T-helper 2 cell treated with Interferon-gamma antibody and Interleukin-4, amounts not matched to agents 100 ng/mL and 5 ng/mL, for 36 hours (primary cell): ENCODE results near the gene GPR153. TPM values are rescaled to one million over a fixed set of nuclear protein-coding genes. Genes with fewer than 3 reads are reported as not detected.

Experiments used
- intact Hi-C: fragments of 100-400 bp; cut with micrococcal nuclease; formaldehyde crosslinking; loops from one replicate; pipeline ENCODE4 v1.15.1; 2023
- total RNA-seq: library from RNA; stranded (reverse); gene quantifications from 2 replicates; pipeline ENCODE4 v1.2.3, GENCODE V29; 2022

Gene GPR153
- total RNA-seq, 1 donor from 2014 or later = 0.50 TPM

DNA sequence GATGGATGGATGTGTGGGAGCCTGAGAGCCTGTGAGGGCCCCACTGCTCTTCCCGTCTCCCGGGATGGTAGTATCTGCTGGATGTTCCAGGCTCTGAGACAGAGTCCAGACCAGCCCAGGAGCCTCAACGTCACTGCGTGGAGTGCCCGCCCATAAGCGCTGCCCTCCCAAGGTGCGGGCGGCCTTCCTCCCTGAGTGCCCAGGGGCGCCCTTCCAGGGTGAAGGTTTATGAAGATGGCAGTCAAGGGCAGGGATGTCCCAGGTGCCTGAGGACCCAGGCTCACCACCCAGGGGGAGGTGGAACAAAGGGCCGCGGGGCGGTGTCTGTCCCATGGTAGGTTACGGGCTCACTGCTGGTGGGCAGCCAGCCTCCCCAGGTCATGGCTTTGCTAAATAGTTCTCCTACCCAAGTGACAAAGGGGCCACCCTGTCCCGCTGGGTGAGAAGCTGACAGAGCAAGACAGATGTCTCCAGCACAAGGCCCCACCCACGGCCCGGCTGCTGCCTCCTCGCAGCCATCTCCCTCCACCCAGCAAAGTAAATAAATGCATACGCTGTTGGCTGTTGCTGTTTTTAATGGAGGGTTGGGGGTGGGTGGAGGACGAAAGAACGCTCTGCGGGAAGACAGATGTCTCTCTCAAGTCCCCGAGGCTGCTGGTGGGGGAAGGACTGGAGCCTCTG, 9.0 kb upstream of the GPR153 start:
- intact Hi-C loops = no loop called here

DNA sequence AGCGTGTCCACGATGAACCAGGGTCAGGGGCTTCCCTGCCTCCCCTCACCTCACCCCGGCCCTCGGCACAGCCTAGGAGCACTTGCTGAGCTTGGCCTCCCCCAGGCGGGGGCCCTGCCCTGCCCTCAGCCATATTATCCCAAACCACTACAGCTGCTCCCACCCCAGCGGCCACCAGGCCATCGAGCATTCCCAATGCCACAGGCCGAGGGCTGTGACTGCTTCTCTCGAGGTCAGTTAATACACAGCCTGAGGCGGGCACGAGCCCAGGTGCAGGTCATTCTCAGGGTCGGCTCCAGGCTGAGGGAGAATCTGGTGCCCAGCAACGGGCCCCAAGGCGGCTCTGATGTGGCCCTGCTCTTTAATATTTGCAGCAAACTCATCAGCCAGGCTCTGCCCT, 8.4 kb upstream of the GPR153 start:
- intact Hi-C loops = no loop called here

DNA sequence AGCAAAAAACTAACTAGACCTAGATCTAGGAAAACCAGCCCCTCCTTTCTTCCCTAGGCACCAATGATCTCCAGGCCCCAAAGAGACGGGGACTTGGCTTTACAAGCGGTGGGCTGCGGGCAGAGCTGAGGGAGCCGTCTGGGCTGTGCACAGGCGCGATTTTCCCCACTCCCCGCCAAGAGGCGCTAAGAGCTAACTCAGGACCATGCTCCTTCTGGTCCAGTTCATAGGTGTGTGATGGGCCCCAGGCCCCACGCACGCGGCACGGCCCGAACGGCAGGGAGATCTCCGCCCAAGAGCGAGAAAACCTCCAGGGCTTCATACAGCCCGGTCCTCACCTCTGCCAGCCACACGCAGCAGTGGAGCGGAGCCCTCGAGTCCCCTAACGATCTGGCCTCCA, 7.5 kb upstream of the GPR153 start:
- intact Hi-C loops = no loop called here

DNA sequence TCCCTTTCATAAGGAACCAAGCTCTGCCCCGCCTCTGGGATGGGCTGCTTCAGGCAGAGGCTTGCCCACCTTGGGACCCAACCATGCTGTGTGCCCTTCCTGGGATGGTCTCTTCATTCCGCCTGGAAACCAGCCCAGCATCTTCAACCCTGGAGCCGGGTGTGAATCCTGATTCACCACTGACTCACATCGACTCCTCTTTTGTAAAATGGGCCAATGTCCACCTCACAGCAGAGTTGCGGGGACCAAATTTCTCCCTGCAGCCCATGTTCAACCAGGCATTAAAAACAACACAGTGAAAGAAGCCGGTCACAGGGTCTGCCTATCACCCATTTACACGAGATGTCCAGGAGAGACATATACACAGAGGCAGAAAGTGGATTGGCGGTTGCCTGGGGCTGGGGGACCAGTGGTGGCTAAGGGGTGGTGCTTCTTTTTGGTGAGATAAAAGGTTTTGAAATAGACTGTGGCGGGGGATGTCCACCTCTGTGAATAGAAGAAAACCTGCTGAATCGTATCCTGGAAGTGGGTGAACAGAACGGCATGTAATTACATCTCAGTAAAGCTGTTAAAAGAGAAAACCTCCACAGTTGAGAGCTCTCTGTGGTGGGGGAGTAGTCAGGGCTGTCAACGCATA, 6.9 kb upstream of the GPR153 start:
- intact Hi-C loops = no loop called here

DNA sequence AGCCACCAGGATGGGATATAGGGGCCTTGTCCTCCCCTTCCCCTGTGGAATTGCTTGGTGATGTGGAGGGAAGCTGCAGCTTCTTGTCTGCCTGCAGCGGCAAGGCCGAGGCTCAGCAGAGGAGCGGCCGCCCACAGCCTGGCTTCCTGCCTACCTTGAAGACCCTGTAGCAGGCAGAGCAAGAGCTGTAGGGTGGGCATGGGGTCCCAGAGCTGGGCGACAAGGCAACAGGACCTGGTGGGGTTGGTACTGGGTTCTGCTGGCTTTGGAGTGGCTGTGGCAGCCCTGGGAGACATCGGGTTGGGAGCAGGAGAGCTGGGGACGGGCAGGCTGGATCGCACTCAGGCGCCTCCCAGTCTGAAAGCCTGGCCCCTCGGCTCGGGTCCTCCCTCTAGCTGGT, 5.7 kb upstream of the GPR153 start:
- intact Hi-C loops = no loop called here

DNA sequence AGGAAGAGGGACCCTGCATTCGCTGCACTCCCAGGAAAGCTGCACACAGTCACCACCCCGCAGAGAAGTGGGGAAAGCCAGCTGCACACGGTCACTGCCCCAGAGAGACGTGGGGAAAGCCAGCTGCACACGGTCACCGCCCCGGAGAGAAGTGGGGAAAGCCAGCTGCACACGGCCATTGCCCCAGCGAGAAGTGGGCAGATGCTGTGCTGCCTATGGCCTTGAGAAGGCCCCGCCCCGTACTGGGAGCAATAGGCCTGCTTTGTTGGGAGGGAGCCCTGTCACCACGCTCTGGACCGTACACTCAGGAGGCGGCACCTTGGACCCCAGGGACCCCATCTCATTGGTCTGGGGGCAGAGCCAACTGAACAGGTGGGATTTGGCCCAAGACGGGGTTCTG, 4.3 kb upstream of the GPR153 start:
- intact Hi-C loops = no loop called here

DNA sequence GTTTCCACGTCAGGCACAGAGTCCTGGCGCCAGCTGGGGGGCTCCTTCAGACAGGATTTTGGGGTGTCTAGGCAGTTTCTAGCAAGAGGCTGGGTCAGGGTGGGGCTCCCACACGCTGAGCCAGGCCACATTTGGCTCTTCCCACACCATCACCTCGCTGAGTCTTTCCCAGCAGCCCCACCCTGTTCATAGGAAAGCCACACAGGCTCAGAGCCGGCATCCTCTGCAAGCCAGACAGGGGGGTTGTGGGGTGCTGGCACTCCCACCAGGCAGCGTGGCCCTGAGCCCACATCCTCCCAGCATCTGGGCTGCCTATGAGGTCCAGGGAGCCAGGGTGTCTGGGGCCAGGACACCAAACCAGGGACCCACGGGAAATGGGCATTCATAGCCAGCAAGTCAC, 2.8 kb upstream of the GPR153 start:
- intact Hi-C loops = no loop called here

DNA sequence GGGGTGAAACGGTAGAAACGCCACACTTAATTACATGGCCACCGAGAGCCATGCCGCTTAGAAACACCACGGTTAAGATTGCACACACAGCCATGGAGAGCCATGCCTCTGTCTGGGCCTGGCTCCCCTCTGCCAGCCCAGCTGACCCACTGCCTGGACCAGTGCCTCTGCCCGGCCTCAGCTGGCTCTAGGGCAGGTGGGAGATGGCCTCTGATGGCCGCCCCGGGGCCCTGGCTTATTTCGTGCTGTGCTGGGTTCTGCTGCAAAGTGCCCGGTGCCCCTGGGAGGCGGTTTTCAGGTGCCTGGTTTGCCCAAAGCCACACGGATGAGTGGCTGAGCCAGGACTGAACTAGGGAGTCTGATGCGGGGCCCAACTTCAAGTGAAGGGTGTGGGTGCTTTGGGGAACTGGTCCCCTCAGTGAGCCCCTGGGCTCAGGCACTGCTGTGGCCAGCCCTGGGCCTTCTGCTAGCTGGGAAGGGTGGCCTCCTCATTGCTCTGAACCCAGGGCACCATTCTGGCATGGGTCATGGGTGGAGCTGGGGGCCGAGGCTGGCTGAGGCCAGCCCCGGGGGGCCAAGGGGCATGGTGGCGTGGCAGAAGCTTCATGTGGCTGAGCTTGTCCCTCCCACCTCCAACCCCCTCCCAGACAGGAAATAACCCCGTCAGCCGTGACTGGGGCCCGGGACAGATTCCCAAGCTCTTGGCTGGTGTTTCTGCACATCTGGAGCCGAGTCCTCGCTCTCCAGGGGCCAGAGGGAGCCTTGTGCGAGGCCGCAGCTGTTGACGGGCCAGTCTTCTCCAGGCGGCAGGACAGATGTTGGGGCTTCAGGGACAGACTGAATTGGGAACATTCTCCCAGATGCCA, 1.9 kb upstream of the GPR153 start:
- intact Hi-C loops = no loop called here

DNA sequence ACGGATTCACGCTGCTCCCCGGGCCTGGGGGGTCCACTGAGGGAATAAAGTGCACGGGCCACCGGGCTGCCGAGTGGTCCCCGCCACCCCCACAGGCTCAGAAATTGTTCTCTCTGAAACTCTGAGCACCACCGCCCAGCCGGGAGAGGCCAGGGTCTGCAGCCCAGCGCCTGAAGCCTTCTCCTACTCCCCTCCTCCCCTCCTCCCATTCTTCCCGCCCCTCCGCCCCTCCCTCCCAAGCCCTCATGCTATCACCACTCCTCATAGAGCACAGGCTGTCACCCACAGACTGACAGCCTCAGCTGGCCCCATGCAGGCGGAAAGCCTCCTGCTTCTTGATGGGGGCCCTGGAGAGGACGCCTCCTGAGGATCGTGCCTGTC, 707 bp upstream of the GPR153 start:
- intact Hi-C loops = loop anchor here (2.0 kb wide), 1 partner anchor 17 kb away; the partner anchor contains the start of gene HES3

DNA sequence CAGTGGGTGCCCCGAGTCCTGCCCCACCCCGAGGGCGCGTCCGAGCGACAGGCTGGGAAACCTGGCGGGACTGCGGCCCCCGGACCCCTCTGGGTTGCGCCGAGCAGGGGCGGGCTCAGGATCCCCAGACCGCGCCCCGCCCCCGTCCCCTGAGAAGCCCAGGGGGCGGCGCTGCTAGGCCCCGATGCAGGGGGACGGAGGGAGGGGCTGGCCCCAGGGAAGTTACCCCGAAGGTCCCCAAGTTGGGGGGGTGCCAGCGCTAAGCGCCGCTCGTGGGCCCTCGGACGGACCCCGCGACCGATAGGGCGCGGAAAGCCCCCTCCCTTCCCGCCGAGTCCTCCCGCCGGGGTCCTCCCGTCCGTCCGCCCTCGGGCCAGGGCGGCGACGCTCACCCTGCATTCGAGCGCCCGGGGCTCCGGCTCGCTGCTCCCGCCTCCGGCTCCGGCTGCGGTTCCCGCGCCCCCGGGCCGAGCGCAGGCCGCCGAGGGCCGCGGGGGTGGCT, 414 bp downstream of the GPR153 start:
- intact Hi-C loops = loop anchor here (2.0 kb wide), 1 partner anchor 16 kb away; the partner anchor contains the start of gene HES3

DNA sequence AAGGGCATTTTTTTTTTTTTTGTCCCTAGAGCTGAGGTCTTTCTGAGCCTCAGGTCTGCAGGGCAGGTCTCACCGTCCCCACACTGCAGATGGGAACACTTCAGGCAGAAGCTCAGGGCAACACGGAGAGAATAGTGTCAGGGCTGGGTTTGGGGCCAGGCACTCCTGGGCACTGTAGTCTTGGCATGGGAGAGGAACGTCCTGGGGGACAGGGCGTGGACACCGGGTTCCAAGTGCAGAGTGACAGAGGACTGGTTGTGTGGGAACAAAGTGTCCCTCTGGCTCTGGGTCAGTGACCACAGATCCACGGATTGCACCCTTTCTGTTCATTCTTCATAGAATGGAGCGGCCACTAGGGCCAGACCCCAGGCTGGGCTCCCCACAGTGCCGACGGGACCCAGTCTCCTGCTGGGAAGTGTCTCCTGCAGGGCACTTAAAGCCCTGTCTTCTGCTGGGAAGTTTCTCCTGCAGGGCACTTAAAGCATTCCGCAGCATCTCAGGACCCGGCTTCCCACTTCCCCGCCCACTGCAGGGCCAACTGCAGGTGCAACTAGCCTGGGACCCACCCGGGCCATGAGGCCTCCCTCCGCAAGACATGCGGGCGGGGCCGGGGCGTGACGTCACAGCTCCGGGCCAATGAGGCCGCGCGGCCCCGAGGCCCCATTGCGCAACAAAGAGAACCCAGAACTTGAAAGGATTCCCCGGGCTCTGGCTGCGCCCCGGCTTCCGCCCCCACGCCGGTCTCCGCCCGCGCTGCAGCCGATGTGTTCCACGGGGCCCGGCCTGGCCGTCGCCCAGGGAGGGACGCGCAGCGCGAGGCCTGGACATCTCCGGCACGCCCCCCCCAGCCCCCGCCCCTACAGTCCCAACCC, 1.2 kb downstream of the GPR153 start:
- intact Hi-C loops = loop anchor here (2.0 kb wide), 1 partner anchor 15 kb away; the partner anchor contains the start of gene HES3

DNA sequence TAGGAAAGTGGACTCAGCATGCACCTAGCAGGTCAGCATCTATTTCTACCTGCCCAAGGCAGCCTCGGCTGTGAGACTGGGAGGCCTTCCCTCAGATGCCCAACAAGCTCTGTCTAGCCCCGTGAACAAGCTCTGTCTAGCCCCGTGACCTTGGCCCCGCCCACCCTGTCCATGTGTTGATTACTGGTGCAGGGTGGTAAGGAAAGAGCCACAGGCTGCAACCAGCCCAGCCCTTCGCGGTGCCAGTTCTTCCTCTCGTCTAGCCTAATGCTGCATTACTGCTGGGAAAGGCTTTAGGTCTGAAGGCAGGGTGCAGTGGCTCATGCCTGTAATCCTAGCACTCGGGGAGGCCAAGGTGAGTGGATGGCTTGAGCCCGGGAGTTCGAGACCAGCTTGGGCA, 2.2 kb downstream of the GPR153 start:
- intact Hi-C loops = no loop called here

DNA sequence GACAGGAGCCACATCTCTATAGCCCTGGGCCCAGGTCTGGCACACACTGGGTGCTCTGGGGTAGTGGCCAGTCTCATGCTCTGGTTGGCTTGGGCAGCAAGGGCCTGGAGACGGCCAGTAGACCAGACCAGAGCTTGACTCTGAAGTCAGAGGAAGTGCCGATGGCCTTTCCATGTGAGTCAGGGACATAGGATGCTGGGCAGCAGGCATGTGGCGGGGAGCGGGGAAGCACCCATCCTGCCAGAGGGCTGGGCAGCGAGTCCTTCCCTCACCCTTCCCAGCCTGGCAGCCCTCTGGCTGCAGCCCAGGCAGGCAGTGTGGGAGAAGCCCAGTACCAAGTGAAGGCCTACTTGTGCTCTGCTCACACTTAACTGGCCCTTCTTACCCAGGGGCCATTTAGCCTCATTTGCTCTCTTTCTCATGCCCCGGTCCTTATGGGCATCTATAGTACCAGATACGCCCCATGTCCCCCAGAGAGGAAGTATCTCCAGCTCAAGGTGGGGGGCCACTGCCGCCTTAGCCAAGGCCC, 3.3 kb downstream of the GPR153 start:
- intact Hi-C loops = no loop called here

DNA sequence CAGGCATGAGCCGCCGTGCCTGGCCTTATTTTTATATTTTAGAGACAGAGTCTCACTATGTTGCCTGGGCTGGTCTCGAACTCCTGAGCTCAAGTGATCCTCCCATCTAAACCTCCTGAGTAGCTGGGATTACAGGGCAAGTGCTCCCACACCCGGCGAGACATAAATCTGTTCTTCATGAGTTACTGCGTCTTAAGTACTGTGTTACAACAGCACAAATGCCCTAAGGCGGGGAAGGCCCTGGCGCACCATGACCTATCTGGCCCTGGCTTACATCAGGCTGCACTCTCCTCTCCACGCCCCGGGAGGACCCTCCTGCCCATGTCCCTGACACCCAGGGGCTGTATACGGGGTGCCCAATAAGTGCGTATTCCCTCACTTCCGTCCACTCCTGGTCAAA, 4.3 kb downstream of the GPR153 start:
- intact Hi-C loops = no loop called here

DNA sequence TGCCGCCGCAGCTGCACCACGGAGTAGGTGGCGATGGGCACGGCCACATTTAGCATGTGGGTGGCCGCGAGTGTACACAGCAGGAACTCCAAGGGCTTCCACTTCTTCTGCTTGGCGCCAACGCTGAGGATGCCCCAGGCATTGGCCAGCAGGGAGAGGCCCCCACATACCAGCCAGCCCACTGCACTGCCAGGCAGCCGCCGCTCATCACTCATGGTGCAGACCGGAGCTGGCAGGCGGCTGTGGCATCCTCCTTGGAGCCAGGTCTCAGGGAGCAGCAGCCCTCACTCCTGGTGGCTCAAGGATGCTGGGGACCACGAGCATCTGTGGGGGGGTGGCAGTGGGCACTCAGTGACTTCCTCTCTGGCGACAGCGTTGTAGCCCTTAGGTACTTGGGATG, 6.2 kb downstream of the GPR153 start:
- intact Hi-C loops = no loop called here

DNA sequence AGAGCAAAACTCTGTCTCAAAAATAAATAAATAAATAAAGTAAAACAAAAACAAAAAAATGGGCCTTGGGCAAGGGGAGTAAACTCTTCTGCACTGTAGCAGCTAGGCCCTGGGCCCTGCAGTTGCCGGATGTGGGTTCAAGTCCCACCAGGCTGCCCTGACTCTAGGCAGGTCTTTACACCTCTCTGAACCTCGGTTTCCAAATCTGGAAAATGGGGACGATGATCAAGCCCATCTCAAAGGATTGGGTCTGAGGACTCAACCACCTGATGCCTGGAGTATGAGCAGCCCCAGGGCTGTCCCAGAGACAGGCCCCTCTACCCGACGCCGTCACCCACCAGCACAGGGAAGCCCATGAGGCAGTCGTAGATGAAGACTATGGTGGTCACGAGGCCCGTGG, 7.5 kb downstream of the GPR153 start:
- intact Hi-C loops = no loop called here

DNA sequence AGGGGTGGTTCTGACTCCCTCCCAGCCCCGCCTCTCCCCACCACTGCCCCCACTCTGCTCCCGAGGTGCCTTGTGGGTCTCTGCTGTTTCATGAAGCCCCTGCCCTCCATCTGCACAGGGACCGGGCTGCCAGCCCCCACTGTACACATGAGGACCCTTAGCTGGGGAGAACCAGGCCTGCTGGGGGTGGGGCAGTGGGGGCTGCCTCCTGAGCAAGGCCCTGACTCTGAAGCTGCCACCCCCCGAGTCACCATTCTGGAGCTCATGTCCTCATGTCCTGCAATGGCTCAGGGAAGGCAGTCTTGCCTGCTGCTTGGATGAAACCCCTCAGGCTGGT, 8.6 kb downstream of the GPR153 start:
- intact Hi-C loops = no loop called here

DNA sequence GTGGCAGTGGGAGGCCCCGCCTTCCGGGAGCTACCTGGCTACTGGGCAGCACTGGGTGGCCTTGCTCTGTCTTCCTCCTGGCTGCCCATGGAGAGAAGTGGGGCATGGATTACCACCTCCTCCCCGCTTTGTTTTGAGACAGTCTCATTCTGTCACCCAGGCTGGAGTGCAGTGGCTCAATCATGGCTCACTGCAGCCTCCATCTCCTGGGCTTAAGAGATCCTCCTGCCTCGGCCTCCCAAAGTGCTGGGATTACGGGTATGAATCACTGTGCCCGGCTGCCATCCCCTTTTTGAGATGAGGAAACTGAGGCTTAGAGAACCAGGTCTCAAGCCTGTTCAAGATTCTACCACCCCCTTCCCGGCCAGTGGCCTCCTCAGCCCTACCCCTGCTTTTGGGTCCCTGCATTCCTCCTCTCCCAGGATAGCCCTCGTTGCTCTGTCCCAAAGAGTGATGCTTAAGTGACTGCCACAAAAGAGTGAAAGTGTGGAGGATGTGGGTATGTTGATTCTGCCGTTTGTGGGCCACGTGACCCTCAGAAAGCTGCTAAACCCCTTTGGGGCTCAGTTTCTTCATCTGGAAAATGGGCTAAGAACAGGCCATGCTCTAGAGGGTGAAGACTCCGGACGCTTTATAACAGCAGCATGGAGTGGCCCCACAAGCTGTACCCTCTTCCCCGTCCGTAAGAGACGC, 9.1 kb downstream of the GPR153 start:
- intact Hi-C loops = no loop called here

DNA sequence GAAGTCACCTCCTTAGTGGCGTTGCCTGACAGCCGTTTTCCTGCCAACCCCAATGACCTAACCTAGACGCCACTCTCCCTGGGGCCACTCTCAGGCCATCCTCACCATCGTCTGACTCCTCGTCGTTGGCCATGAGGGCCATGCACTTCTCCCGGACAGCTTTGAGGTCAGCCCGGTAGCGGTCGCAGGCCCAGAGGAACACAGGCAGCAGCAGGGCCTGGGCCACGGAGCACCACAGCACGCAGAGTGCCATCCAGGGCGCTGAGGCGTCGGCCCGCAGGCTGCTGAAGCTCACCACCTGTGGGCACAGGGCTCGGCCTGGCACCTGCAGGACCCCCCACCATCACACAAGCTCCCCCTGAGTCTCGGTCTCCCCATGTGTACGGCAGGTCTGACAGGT, 9.7 kb downstream of the GPR153 start:
- intact Hi-C loops = no loop called here
